Measurements from ENCODE around the gene SYT13.

- TF ChIP-seq, protein P1, sequence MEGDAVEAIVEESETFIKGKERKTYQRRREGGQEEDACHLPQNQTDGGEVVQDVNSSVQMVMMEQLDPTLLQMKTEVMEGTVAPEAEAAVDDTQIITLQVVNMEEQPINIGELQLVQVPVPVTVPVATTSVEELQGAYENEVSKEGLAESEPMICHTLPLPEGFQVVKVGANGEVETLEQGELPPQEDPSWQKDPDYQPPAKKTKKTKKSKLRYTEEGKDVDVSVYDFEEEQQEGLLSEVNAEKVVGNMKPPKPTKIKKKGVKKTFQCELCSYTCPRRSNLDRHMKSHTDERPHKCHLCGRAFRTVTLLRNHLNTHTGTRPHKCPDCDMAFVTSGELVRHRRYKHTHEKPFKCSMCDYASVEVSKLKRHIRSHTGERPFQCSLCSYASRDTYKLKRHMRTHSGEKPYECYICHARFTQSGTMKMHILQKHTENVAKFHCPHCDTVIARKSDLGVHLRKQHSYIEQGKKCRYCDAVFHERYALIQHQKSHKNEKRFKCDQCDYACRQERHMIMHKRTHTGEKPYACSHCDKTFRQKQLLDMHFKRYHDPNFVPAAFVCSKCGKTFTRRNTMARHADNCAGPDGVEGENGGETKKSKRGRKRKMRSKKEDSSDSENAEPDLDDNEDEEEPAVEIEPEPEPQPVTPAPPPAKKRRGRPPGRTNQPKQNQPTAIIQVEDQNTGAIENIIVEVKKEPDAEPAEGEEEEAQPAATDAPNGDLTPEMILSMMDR (conservative IDR thresholded peaks at IDR 0.05; ENCODE audit: low read depth, low read length) = no peak
- TF ChIP-seq POLR2A (IDR thresholded peaks at IDR 0.05; ENCODE audit: low read depth, low read length) (no peak), ELK1 (IDR thresholded peaks at IDR 0.05; ENCODE audit: borderline replicate concordance, low read depth, low read length) (no peak), CHD1 (IDR thresholded peaks at IDR 0.05; ENCODE audit: low read depth, low read length) (no peak), RAD21 (IDR thresholded peaks at IDR 0.05; ENCODE audit: low read length) (no peak), RFX5 (IDR thresholded peaks at IDR 0.05; ENCODE audit: low read depth, low read length) (no peak)
Observed at GRCh38 chr11:45213717-45214116, 72.4 kb downstream of the SYT13 start.
